Breast epithelium (tissue), 4 donors: Measurements from ENCODE around the gene PFKFB3. TPM values are rescaled to one million over a fixed set of nuclear protein-coding genes. Genes with fewer than 3 reads are reported as not detected.

Experiments
- DNase-seq, 2 donors: peaks; one replicate each; pipeline ENCODE4 v3.0.0-alpha.2; 2019; ENCODE audit warnings: low spot score in 2 of 2
- H3K27ac ChIP-seq, 2 donors: fragments of 200-600 bp; sonication (generic) in 1 of 2; one replicate each; pipeline ENCODE4 v1.5.1; 2016 to 2019; ENCODE audit warnings: mild to moderate bottlenecking in 1 of 2
- H3K27me3 ChIP-seq, 2 donors: fragments of 200-600 bp; sonication (generic) in 1 of 2; one replicate each; pipeline versions ENCODE4 v1.5.1 to v1.6.0; 2017 to 2019; ENCODE audit warnings: control low read depth in 1 of 2, mild to moderate bottlenecking in 1 of 2
- H3K36me3 ChIP-seq: fragments of 200-600 bp; one replicate; pipeline ENCODE4 v1.5.1; 2019
- H3K4me1 ChIP-seq, 2 donors: fragments of 200-600 bp; sonication (generic); one replicate each; pipeline ENCODE4 v1.5.1; 2016 to 2019; ENCODE audit warnings: control low read depth in 1 of 2
- H3K4me3 ChIP-seq, 3 donors: fragments of 200-600 bp; sonication (generic); 1 replicate in 2 of 3; 2 replicates in 1 of 3; pipeline ENCODE4 v1.5.1; 2016 to 2019; ENCODE audit warnings: mild to moderate bottlenecking in 3 of 3, moderate library complexity in 2 of 3
- H3K9me3 ChIP-seq, 2 donors: fragments of 200-600 bp; sonication (generic) in 1 of 2; one replicate each; pipeline ENCODE4 v1.5.1; 2016 to 2019; ENCODE audit warnings: control low read depth in 1 of 2
- POLR2A ChIP-seq: fragments of 450-650 bp; IDR thresholded peaks from one replicate; pipeline ENCODE4 v1.6.1; 2016; ENCODE audit warnings: antibody characterized with exemption, mild to moderate bottlenecking, moderate library complexity
- POLR2AphosphoS5 ChIP-seq, 3 donors: sonication (generic); formaldehyde crosslinking; IDR thresholded peaks; one replicate each; pipeline ENCODE4 v1.6.1; 2017; ENCODE audit warnings: antibody characterized with exemption in 3 of 3
- intact Hi-C: fragments of 100-400 bp; cut with DNase I; formaldehyde crosslinking; loops from one replicate; pipeline ENCODE4 v1.15.1; 2023; ENCODE audit warnings: low total_unique reads
- total RNA-seq, 3 donors: library from RNA; depleted of rRNA; stranded (reverse); fragments of >200 nt; gene quantifications; one replicate each; pipeline ENCODE4 v1.1.0, GENCODE V29; 2016
- TF ChIP-seq, protein P1 (sequence below), 3 donors: fragments of 450-650 bp; IDR thresholded peaks; one replicate each; pipeline ENCODE4 v1.5.1; 2016 to 2017; ENCODE audit warnings: antibody characterized with exemption in 3 of 3, mild to moderate bottlenecking in 3 of 3, moderate library complexity in 3 of 3

The PFKFB3 gene
- total RNA-seq, 3 donors from 2014 or later = 94.8 to 240 (median 144) TPM

DNA sequence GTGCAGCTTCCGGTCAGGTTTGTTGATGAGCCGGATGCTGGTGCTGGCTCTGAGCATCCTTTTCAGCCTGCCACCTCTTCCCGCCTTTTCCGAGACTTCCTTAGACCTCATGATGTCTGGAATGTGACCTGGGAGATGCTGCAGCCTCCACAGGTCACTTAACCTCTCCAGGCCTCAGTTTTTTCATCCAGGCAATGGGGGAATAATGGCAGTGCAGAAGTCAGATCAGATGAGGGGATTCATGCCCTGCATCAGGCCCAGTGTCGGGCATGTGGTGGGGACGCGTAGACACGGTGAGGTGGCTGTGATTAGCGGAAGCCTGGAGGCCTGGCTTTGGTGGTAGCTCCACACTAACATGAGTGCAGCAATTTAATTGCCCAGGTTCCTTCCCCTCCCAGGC lies 24.6 kb downstream of the PFKFB3 start:
- no peak for TF ChIP-seq POLR2A
- H3K27me3 ChIP-seq = no peaks in the 10 kb centered on the region
- H3K36me3 ChIP-seq = peaks cover 4% of the 10 kb centered on the region
- no peak overlapping the region for H3K4me3 ChIP-seq
- intact Hi-C loops = loop anchor here (2.0 kb wide), 1 partner anchor 15 kb away; no protein-coding TSS in a partner anchor
- peaks cover 0 to 4% of the 10 kb centered on the region in 2 donors for H3K4me1 ChIP-seq
- H3K27ac ChIP-seq = no peak overlapping the region
- no peak for DNase-seq
- H3K9me3 ChIP-seq = no peaks in the 10 kb centered on the region

GRCh38 chr10:6228010-6228511 lies 25.3 kb downstream of the PFKFB3 start:
- Histone ChIP-seq H3K27me3 (no peaks in the 10 kb centered on the region), H3K4me1 (peaks cover 0 to 4% of the 10 kb centered on the region in 2 donors), H3K27ac (peak overlapping the region; percentile 21 to 52), H3K9me3 (no peaks in the 10 kb centered on the region), H3K4me3 (peak overlapping the region in 1 of 3 donors; percentile 35), H3K36me3 (peaks cover 4% of the 10 kb centered on the region)
- no peak for DNase-seq
- TF ChIP-seq, protein P1, sequence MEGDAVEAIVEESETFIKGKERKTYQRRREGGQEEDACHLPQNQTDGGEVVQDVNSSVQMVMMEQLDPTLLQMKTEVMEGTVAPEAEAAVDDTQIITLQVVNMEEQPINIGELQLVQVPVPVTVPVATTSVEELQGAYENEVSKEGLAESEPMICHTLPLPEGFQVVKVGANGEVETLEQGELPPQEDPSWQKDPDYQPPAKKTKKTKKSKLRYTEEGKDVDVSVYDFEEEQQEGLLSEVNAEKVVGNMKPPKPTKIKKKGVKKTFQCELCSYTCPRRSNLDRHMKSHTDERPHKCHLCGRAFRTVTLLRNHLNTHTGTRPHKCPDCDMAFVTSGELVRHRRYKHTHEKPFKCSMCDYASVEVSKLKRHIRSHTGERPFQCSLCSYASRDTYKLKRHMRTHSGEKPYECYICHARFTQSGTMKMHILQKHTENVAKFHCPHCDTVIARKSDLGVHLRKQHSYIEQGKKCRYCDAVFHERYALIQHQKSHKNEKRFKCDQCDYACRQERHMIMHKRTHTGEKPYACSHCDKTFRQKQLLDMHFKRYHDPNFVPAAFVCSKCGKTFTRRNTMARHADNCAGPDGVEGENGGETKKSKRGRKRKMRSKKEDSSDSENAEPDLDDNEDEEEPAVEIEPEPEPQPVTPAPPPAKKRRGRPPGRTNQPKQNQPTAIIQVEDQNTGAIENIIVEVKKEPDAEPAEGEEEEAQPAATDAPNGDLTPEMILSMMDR (IDR thresholded peaks at IDR 0.05) = no peak
- TF ChIP-seq POLR2AphosphoS5 (IDR thresholded peaks at IDR 0.05) (no peak), POLR2A (no peak)
- intact Hi-C loops = no loop called here

DNA sequence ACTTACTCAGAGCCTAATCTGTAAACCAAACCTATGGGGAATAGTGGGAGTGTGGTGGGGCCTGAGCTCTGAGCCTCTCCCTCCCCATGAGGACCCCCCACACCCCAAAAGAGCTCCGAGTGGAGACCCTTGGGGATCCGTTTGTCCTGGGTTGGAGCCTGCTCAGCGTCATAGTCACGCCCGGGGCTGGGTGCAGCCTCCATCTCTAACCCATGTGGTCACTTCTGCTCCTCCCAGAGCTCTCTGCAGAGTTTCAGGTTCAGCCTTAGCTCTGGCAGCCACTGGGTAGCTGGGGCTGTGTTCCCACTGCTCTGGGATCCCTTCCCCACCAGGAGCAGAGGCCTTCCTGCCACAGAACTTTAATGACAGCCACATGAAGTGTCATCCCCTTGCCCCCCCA lies 25.9 kb downstream of the PFKFB3 start:
- no peak for DNase-seq
- H3K27ac ChIP-seq = peak overlapping the region in 1 of 2 donors; percentile 21
- H3K4me3 ChIP-seq = no peak overlapping the region
- TF ChIP-seq POLR2AphosphoS5 (IDR thresholded peaks at IDR 0.05) = no peak
- TF ChIP-seq, protein P1 (IDR thresholded peaks at IDR 0.05) = no peak
- peaks cover 4% of the 10 kb centered on the region for H3K36me3 ChIP-seq
- intact Hi-C loops = no loop called here
- no peaks in the 10 kb centered on the region for H3K9me3 ChIP-seq
- no peaks in the 10 kb centered on the region for H3K27me3 ChIP-seq
- H3K4me1 ChIP-seq = peaks cover 0 to 4% of the 10 kb centered on the region in 2 donors

- intact Hi-C loops = no loop called here
- Histone ChIP-seq H3K27ac (no peak overlapping the region), H3K36me3 (peaks cover 3% of the 10 kb centered on the region)
These were observed 26.6 kb downstream of the PFKFB3 start for GRCh38 chr10:6229290-6229689.

DNA sequence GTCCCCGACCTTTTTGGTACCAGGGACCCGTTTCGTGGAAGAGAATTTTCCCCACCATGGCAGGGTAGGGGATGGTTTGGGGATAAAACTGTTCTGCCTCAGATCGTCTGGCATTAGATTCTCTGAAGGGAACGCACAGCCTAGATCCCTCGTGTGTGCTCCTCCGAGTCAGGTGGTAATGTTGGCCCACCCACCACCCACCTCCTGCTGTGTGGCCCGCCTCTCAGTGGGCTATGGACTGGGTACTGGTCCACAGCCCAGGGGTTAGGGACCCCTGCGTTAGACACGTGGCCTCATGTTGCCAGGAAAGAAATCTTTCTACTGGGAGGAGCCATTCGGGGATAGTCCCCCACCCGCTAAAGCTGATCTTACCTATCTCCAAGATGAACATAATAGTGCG lies 27.0 kb downstream of the PFKFB3 start:
- Histone ChIP-seq H3K4me1 (peaks cover 0 to 4% of the 10 kb centered on the region in 2 donors), H3K36me3 (peaks cover 3% of the 10 kb centered on the region), H3K9me3 (no peaks in the 10 kb centered on the region), H3K27me3 (no peaks in the 10 kb centered on the region), H3K27ac (no peak overlapping the region), H3K4me3 (no peak overlapping the region)
- intact Hi-C loops = no loop called here
- DNase-seq = no peak
- TF ChIP-seq, protein P1 (IDR thresholded peaks at IDR 0.05) = no peak
- TF ChIP-seq POLR2AphosphoS5 (IDR thresholded peaks at IDR 0.05) = no peak
- TF ChIP-seq POLR2A = no peak

More at GRCh38 chr10:6229290-6229689, 26.6 kb downstream of the PFKFB3 start:
- DNase-seq = no peak
- H3K4me1 ChIP-seq = peaks cover 0 to 4% of the 10 kb centered on the region in 2 donors
- no peaks in the 10 kb centered on the region for H3K9me3 ChIP-seq
- no peak overlapping the region for H3K4me3 ChIP-seq
- TF ChIP-seq, protein P1 (IDR thresholded peaks at IDR 0.05) = no peak
- TF ChIP-seq POLR2A (no peak), POLR2AphosphoS5 (IDR thresholded peaks at IDR 0.05) (no peak)
- H3K27me3 ChIP-seq = no peaks in the 10 kb centered on the region
